Measurements from ENCODE around the gene OXCT2. TPM values are rescaled to one million over a fixed set of nuclear protein-coding genes. Genes with fewer than 3 reads are reported as not detected.

Gene OXCT2
- polyA plus RNA-seq, 1 of the 3 experiments (the other 2 are of a cell fraction), result 0.44 TPM

DNA sequence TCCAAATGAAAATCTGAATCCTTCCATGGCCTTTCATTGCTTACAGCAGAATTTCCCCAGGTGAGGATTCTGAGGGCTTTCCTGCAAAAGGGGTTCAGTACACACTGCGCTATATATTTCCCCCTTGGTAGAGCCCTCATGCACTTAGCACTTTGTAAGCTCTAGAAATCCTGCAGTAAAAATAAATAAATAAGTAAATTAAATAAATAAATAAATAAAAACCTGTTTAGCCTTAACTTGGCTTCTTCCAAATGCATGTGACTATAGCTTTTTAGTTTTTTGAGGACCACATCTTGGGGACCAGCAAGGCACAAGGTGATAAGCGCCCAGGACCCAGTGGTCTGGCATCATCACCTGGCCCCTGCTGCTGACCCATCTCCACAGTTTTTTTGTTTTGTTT is 20.7 kb upstream of the OXCT2 start:
- no peaks in the 10 kb centered on the region for H4K20me1 ChIP-seq (ENCODE audit: insufficient read depth)
- POLR2A ChIA-PET, result no interaction called here
- CTCF ChIA-PET, result interaction anchor here (1.0 to 1.5 kb wide), 2 partner anchors 24 to 110 kb away, joined by 4 to 7 read pairs; partner anchors contain the start of gene MYCL

DNA sequence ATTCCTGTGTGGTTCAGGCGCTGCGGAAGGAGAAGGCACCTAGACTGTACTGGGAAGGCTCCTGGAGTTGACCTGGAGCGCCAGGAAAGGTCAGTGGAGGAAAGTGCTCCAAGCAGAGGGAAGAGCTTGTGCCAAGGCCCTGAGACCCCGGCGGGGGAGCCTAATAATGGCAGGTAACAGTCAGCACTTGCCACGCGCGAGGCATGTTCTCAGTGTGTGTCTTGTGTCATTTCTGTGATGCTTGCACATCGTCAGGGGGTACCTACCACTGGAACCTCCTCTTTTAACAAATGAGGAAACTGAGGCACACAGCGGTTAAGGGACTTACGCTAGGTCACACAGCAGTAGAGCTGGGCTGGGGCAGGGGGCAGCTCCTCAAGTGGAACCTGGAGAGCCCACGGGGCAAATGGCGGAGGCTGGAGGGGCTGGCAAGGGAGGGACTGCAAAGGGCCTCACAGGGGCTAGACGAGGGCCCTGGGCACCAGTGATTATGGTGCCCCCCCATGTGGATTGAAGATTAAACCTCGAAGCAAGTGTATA is 18.5 kb upstream of the OXCT2 start:
- H3K27ac ChIP-seq (ENCODE audit: low read depth in 2 of 2, low read length in 1 of 2), result no peak overlapping the region
- 86% methylated on average over 12 of the region's 15 CpGs for WGBS (ENCODE audit: low lambda C conversion rate)
- no peak overlapping the region for H3K9ac ChIP-seq
- no peaks in the 10 kb centered on the region for H3K79me2 ChIP-seq (ENCODE audit: insufficient read depth)
- ChIA-PET POLR2A (interaction anchor here (1.0 kb wide), 1 partner anchor 112 kb away, joined by 3 read pairs; the partner anchor contains the start of gene MYCL), CTCF (interaction anchor here (1.2 kb wide), 1 partner anchor 9 kb away, joined by 4 read pairs; no protein-coding TSS in a partner anchor)
- H3K4me1 ChIP-seq (ENCODE audit: control insufficient read depth in 1 of 2, insufficient read depth in 2 of 2, low read depth in 1 of 2, low read length in 1 of 2), result peaks cover 0 to 5% of the 10 kb centered on the region in 2 experiments; a peak in 1 of 4 replicates
- H2AFZ ChIP-seq (ENCODE audit: low read depth), result no peak overlapping the region
- no peaks in the 10 kb centered on the region for H3K9me3 ChIP-seq
- no peak overlapping the region for H3K4me2 ChIP-seq
- DNase-seq, result no peak
- H4K20me1 ChIP-seq (ENCODE audit: insufficient read depth), result no peaks in the 10 kb centered on the region
- H3K9me2 ChIP-seq, result no peaks in the 10 kb centered on the region
- H3K4me3 ChIP-seq (ENCODE audit: low read depth in 2 of 2, low read length in 1 of 2), result peak overlapping the region in 1 of 2 experiments; percentile 47; a peak in 1 of 4 replicates
- no peaks in the 10 kb centered on the region for H3K36me3 ChIP-seq (replicated peaks in 1 of 2; ENCODE audit: control insufficient read depth in 1 of 2, insufficient read depth in 2 of 2, low read length in 1 of 2)
- H3K27me3 ChIP-seq (ENCODE audit: insufficient read depth), result peaks cover 14% of the 10 kb centered on the region
- no peaks in the 10 kb centered on the region for H3F3A ChIP-seq (replicated peaks; ENCODE audit: insufficient read depth)
- no peak for TF ChIP-seq RCOR1 (IDR thresholded peaks at IDR 0.05; ENCODE audit: low read length)
- TF ChIP-seq, protein P1, sequence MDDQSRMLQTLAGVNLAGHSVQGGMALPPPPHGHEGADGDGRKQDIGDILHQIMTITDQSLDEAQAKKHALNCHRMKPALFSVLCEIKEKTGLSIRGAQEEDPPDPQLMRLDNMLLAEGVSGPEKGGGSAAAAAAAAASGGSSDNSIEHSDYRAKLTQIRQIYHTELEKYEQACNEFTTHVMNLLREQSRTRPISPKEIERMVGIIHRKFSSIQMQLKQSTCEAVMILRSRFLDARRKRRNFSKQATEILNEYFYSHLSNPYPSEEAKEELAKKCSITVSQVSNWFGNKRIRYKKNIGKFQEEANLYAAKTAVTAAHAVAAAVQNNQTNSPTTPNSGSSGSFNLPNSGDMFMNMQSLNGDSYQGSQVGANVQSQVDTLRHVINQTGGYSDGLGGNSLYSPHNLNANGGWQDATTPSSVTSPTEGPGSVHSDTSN (IDR thresholded peaks at IDR 0.05), result no peak
- TF ChIP-seq, protein P2, sequence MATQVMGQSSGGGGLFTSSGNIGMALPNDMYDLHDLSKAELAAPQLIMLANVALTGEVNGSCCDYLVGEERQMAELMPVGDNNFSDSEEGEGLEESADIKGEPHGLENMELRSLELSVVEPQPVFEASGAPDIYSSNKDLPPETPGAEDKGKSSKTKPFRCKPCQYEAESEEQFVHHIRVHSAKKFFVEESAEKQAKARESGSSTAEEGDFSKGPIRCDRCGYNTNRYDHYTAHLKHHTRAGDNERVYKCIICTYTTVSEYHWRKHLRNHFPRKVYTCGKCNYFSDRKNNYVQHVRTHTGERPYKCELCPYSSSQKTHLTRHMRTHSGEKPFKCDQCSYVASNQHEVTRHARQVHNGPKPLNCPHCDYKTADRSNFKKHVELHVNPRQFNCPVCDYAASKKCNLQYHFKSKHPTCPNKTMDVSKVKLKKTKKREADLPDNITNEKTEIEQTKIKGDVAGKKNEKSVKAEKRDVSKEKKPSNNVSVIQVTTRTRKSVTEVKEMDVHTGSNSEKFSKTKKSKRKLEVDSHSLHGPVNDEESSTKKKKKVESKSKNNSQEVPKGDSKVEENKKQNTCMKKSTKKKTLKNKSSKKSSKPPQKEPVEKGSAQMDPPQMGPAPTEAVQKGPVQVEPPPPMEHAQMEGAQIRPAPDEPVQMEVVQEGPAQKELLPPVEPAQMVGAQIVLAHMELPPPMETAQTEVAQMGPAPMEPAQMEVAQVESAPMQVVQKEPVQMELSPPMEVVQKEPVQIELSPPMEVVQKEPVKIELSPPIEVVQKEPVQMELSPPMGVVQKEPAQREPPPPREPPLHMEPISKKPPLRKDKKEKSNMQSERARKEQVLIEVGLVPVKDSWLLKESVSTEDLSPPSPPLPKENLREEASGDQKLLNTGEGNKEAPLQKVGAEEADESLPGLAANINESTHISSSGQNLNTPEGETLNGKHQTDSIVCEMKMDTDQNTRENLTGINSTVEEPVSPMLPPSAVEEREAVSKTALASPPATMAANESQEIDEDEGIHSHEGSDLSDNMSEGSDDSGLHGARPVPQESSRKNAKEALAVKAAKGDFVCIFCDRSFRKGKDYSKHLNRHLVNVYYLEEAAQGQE (IDR thresholded peaks at IDR 0.05; ENCODE audit: low read depth, low read length), result no peak
- no peak for TF ChIP-seq RXRA (IDR thresholded peaks at IDR 0.05; ENCODE audit: borderline replicate concordance, low read depth)
- no peak for TF ChIP-seq FOXJ3 (CRISPR knock-in tag; IDR thresholded peaks at IDR 0.05)
- TF ChIP-seq EP300 (IDR thresholded peaks at IDR 0.05; ENCODE audit: borderline replicate concordance in 1 of 2, low read depth in 1 of 2, low read length in 1 of 2), result no peak
- no peak for TF ChIP-seq EZH2phosphoT487 (IDR thresholded peaks at IDR 0.05; ENCODE audit: borderline replicate concordance, low read depth)
- no peak for TF ChIP-seq NRF1 (IDR thresholded peaks at IDR 0.05; ENCODE audit: low read depth, low read length)
- TF ChIP-seq ELF1 (IDR thresholded peaks at IDR 0.05), result no peak

More for the DNA sequence above, 20.7 kb upstream of the OXCT2 start:
- no peak overlapping the region for H3K27ac ChIP-seq (ENCODE audit: low read depth in 2 of 2, low read length in 1 of 2)
- no peak overlapping the region for H3K4me2 ChIP-seq
- 63% methylated on average over 2 of the region's 2 CpGs for WGBS (ENCODE audit: low lambda C conversion rate)
- H3K36me3 ChIP-seq (replicated peaks in 1 of 2; ENCODE audit: control insufficient read depth in 1 of 2, insufficient read depth in 2 of 2, low read length in 1 of 2), result no peaks in the 10 kb centered on the region
- TF ChIP-seq NRF1 (IDR thresholded peaks at IDR 0.05; ENCODE audit: low read depth, low read length) (no peak), TAF1 (IDR thresholded peaks at IDR 0.05; ENCODE audit: borderline replicate concordance, low read depth, low read length) (no peak), TCF12 (IDR thresholded peaks at IDR 0.05) (no peak), NFIC (IDR thresholded peaks at IDR 0.05; ENCODE audit: borderline replicate concordance) (no peak), TEAD4 (IDR thresholded peaks at IDR 0.05; ENCODE audit: borderline replicate concordance, insufficient read depth) (no peak)
- TF ChIP-seq, protein P3, sequence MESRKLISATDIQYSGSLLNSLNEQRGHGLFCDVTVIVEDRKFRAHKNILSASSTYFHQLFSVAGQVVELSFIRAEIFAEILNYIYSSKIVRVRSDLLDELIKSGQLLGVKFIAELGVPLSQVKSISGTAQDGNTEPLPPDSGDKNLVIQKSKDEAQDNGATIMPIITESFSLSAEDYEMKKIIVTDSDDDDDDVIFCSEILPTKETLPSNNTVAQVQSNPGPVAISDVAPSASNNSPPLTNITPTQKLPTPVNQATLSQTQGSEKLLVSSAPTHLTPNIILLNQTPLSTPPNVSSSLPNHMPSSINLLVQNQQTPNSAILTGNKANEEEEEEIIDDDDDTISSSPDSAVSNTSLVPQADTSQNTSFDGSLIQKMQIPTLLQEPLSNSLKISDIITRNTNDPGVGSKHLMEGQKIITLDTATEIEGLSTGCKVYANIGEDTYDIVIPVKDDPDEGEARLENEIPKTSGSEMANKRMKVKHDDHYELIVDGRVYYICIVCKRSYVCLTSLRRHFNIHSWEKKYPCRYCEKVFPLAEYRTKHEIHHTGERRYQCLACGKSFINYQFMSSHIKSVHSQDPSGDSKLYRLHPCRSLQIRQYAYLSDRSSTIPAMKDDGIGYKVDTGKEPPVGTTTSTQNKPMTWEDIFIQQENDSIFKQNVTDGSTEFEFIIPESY (IDR thresholded peaks at IDR 0.05; ENCODE audit: borderline replicate concordance, low read depth), result no peak
- TF ChIP-seq, protein P2 (IDR thresholded peaks at IDR 0.05; ENCODE audit: low read depth, low read length), result no peak
- no peaks in the 10 kb centered on the region for H3K9me2 ChIP-seq
- DNase-seq, result no peak
- no peaks in the 10 kb centered on the region for H3F3A ChIP-seq (replicated peaks; ENCODE audit: insufficient read depth)
- no peaks in the 10 kb centered on the region for H3K79me2 ChIP-seq (ENCODE audit: insufficient read depth)
- no peak overlapping the region for H3K9ac ChIP-seq
- peaks cover 0 to 5% of the 10 kb centered on the region in 2 experiments; a peak in 1 of 4 replicates for H3K4me1 ChIP-seq (ENCODE audit: control insufficient read depth in 1 of 2, insufficient read depth in 2 of 2, low read depth in 1 of 2, low read length in 1 of 2)
- peaks cover 14% of the 10 kb centered on the region for H3K27me3 ChIP-seq (ENCODE audit: insufficient read depth)
- H3K9me3 ChIP-seq, result no peaks in the 10 kb centered on the region
- no peak overlapping the region for H3K4me3 ChIP-seq (ENCODE audit: low read depth in 2 of 2, low read length in 1 of 2)
- no peak overlapping the region for H2AFZ ChIP-seq (ENCODE audit: low read depth)
